ENCODE measurements around the gene KCNQ1.

The KCNQ1 gene

GRCh38 chr11:2660357-2660939 lies 215.6 kb downstream of the KCNQ1 start:
- DNase-seq = no peak

GRCh38 chr11:2661173-2662023 lies 216.6 kb downstream of the KCNQ1 start:
- no peak for DNase-seq

GRCh38 chr11:2662024-2662312 lies 217.2 kb downstream of the KCNQ1 start:
- DNase-seq = no peak

GRCh38 chr11:2662430-2663299 lies 217.9 kb downstream of the KCNQ1 start:
- DNase-seq = no peak

- no peak for DNase-seq
Measured at GRCh38 chr11:2663506-2663905, 218.7 kb downstream of the KCNQ1 start.

- DNase-seq = no peak
Measured at GRCh38 chr11:2663915-2664314, 219.1 kb downstream of the KCNQ1 start.

GRCh38 chr11:2664376-2664775 lies 219.6 kb downstream of the KCNQ1 start:
- no peak for DNase-seq

GRCh38 chr11:2664791-2665525 lies 220.2 kb downstream of the KCNQ1 start:
- DNase-seq = no peak

GRCh38 chr11:2665526-2666400 lies 221.0 kb downstream of the KCNQ1 start:
- DNase-seq = no peak

GRCh38 chr11:2666401-2666741 lies 221.6 kb downstream of the KCNQ1 start:
- DNase-seq = no peak

- no peak for DNase-seq
Measured at GRCh38 chr11:2666828-2667570, 222.2 kb downstream of the KCNQ1 start.

GRCh38 chr11:2667940-2668339 lies 223.1 kb downstream of the KCNQ1 start:
- no peak for DNase-seq

- no peak for DNase-seq
Measured at GRCh38 chr11:2668876-2669275, 224.1 kb downstream of the KCNQ1 start.

GRCh38 chr11:2669634-2670469 lies 225.0 kb downstream of the KCNQ1 start:
- DNase-seq = no peak

GRCh38 chr11:2670541-2671100 lies 225.8 kb downstream of the KCNQ1 start:
- no peak for DNase-seq

GRCh38 chr11:2671748-2672147 lies 226.9 kb downstream of the KCNQ1 start:
- no peak for DNase-seq

- DNase-seq = no peak
Measured at GRCh38 chr11:2672553-2673249, 227.9 kb downstream of the KCNQ1 start.

GRCh38 chr11:2673250-2673610 lies 228.4 kb downstream of the KCNQ1 start:
- no peak for DNase-seq

GRCh38 chr11:2673871-2674471 lies 229.2 kb downstream of the KCNQ1 start:
- DNase-seq = no peak
